HUES6 (cell line): ENCODE results near the gene SEMA4C.

ENCODE experiments used
- H3K27ac ChIP-seq: 2 replicates; pipeline ENCODE4 v1.7.0; 2013; ENCODE audit warnings: low read depth, mild to moderate bottlenecking, low read length, inconsistent platforms
- H3K27me3 ChIP-seq: 2 replicates; pipeline ENCODE4 v1.6.1; 2013; ENCODE audit warnings: low read length; ENCODE audit not compliant: control insufficient read depth, insufficient read depth
- H3K36me3 ChIP-seq: 2 replicates; pipeline ENCODE4 v1.6.1; 2013; ENCODE audit warnings: low read length; ENCODE audit not compliant: control insufficient read depth, insufficient read depth
- H3K4me1 ChIP-seq: 2 replicates; pipeline ENCODE4 v1.6.1; 2013; ENCODE audit warnings: low read length; ENCODE audit not compliant: control insufficient read depth, insufficient read depth
- H3K4me3 ChIP-seq: 2 replicates; pipeline ENCODE4 v1.5.1; 2013; ENCODE audit warnings: low read depth, low read length
- H3K9ac ChIP-seq: one replicate; pipeline ENCODE4 v1.6.1; 2013; ENCODE audit warnings: mild to moderate bottlenecking, low read length
- H3K9me3 ChIP-seq: 2 replicates; pipeline ENCODE4 v1.6.1; 2013; ENCODE audit warnings: low read depth, low read length; ENCODE audit not compliant: control insufficient read depth, insufficient read depth

The SEMA4C gene

DNA sequence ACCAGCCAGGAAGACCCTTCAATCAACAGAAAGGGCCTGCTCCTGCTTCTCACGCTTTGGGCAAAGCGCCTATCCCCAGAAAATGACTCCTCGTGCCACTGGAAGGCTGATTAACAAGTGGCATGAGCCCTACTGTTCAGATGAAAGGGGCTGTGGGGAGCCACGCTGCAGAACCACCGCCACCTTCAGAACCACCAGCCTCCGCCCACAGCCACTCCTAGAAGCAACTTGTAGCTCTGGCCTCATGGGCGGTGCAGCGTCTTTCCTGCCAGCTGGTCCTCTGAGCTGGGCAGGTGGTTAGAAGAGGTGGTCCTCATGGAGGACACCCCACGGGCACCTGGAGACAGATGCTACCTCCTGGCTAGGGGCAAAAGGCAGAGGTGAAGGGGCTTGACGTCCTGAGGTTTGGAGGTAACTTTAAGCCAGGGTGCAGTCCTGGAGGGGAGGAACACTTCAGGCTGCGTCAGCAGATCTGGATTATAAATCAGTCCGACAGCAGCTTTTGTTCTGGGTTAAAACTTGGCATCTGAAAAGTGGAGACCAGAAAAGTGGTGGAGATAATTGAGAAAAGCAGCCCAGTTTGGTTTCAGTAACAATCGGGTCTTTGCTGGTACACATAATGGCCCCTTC, 861 bp upstream of the SEMA4C start:
- Histone ChIP-seq H3K36me3 (peaks cover 20% of the 10 kb centered on the region), H3K4me3 (peak overlapping the region; percentile 73), H3K9ac (peak overlapping the region; percentile 55), H3K27ac (0 out of 2 replicates have a peak overlapping the region, but pooled peaks have one; percentile 56), H3K9me3 (no peaks in the 10 kb centered on the region), H3K27me3 (peaks cover 5% of the 10 kb centered on the region), H3K4me1 (peaks cover 51% of the 10 kb centered on the region)

DNA sequence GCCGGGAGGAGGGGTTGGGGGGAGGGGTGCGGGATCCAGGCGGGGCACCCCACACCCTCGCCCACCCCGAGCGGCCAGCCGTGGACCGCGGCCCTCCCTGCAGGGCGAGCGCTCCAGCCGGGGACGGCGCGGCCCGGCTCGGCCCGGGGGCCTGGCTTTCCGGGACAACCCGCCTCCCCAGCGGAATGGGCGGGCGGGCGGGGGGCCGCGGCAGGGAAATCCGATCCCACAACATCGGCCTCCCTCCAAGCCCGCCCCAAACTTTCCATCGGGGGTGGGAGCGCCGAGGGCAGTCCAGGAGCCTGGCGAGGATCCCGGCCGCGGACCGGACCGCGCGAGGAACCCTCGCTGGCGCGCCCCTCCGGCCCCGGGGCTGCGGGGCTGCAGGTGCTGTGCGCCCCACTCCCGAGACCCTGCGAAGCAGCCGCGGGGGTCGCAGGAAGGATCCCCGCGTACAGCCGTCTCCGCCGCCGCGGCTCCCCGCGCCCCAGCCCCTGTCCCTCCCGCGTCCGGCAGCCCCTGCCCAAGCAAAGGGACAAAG, 529 bp downstream of the SEMA4C start:
- Histone ChIP-seq H3K9me3 (no peaks in the 10 kb centered on the region), H3K27ac (peak overlapping the region; percentile 99), H3K36me3 (peaks cover 34% of the 10 kb centered on the region), H3K4me3 (peak overlapping the region; percentile 73), H3K4me1 (peaks cover 37% of the 10 kb centered on the region), H3K9ac (peak overlapping the region; percentile 93), H3K27me3 (peaks cover 5% of the 10 kb centered on the region)

DNA sequence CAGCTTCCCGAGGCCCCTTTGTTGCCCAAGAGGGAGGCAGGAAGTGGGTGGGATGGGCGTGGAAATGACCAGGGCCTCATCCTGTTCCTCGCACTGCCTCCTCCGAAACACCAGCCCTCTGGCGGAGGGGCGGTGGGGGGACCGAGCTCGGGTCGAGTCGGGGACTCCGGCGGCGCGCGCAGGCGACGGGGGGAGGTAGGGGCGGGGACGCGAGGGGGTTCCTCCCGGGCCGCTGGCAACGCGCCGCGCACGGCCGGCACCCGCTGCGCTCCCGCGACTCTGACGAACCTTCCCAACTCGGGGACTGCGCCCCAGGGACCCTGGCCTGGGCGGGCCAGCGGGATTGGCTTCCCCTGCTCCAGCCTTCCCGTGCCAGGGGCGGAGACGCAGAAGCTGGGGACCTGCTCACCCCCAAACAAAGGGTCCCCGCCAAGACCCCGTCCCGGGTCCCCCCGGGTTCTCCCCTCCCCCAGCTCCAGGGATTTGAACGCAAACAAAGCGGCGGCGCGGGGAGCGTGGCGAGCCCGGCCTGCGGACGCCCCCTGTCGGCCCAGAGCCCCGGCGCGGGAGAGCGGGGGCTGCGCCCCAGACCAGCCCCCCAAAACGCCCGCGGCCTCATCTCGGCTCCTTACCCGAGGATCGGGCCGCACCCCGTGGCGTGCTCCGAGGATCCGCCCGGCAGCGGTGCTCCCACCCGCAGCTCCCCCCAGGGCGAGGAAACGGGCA, 1.2 kb downstream of the SEMA4C start:
- H3K4me3 ChIP-seq, result peak overlapping the region; percentile 73
- no peaks in the 10 kb centered on the region for H3K9me3 ChIP-seq
- peaks cover 31% of the 10 kb centered on the region for H3K4me1 ChIP-seq
- H3K36me3 ChIP-seq, result peaks cover 41% of the 10 kb centered on the region
- H3K9ac ChIP-seq, result peak overlapping the region; percentile 93
- peak overlapping the region; percentile 99 for H3K27ac ChIP-seq
- H3K27me3 ChIP-seq, result peaks cover 5% of the 10 kb centered on the region

DNA sequence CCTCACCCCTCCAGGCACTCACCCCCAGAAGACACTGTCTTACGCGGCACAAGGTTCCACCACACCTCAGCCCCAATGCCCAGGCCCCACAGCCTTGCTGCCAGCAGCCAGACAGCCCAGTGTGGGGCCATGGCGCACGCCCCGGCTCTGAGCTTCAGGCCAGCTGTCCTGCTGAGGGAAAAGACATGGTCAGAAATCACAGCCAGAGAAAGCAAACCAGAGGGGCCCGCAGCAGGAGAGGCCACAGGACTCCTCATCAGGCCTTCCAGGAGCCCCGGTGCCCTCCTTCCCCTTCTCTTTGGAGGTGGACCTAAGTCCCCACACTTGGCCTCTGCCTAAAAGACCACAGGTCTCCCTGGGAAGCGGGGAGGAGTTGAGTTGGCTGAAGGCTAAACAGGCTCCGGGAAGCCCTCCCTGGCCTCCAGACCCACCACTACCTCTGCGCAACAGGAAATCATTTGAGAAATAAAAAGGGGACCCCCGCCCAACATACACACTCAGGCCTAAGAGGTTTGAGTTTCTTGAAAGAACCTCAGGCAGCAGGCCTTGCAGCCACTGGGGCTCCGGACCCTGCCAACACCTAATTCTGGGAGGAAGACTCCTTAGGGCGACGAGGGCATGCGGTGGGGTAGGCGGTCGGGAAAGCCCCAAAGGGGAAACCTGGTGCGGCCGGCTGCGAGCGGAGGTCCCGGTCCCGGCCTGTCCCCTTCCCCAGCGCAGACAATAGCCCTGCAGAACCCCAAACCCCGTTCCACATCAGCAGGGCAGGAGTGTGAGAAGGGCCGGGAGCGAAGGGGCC, 1.9 kb downstream of the SEMA4C start:
- peaks cover 23% of the 10 kb centered on the region for H3K4me1 ChIP-seq
- H3K9ac ChIP-seq, result peak overlapping the region; percentile 92
- H3K36me3 ChIP-seq, result peaks cover 48% of the 10 kb centered on the region
- H3K27me3 ChIP-seq, result peaks cover 5% of the 10 kb centered on the region
- peak overlapping the region; percentile 99 for H3K27ac ChIP-seq
- H3K4me3 ChIP-seq, result peak overlapping the region; percentile 73
- no peaks in the 10 kb centered on the region for H3K9me3 ChIP-seq

DNA sequence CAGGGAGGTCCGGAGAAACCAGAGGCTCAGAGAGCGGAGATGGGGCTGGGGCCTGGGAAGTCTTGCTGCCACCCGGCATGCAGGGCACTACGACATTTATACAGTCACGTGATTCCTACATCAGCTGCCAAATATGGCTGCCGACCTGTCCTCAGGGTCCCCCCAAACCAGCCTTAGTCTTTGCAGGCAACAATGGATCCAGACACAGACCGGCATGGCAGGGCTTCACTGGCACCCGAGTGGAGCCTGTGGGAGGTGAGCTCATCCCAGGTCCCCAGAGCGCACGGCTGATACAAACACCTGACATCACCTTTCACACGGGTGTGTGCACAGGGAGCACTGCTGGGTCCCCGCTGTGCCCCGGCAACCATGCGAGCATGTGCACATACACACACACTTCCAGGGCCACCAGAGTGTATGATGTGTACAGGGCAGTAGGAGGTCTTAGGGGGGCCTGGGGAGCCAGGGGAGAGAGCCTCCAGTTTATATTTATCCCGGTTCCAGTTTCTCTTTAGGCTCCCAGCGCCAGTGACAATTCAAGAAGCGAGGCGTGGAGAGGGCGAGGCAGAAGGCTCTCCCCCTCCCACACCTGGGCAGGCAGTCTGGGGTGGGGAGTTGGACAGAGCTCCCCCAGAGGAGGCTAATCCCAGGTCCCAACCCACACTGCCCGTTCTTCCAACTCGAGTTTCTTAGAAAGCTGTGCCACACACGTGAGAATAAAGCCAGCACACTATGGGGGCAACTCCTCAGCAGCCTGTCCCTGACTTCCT, 2.7 kb downstream of the SEMA4C start:
- peaks cover 51% of the 10 kb centered on the region for H3K36me3 ChIP-seq
- peaks cover 5% of the 10 kb centered on the region for H3K27me3 ChIP-seq
- H3K4me1 ChIP-seq, result peaks cover 18% of the 10 kb centered on the region
- peak overlapping the region; percentile 73 for H3K4me3 ChIP-seq
- H3K9ac ChIP-seq, result peak overlapping the region; percentile 92
- no peaks in the 10 kb centered on the region for H3K9me3 ChIP-seq
- H3K27ac ChIP-seq, result peak overlapping the region; percentile 99; the same call in 1 of the 2 replicates

DNA sequence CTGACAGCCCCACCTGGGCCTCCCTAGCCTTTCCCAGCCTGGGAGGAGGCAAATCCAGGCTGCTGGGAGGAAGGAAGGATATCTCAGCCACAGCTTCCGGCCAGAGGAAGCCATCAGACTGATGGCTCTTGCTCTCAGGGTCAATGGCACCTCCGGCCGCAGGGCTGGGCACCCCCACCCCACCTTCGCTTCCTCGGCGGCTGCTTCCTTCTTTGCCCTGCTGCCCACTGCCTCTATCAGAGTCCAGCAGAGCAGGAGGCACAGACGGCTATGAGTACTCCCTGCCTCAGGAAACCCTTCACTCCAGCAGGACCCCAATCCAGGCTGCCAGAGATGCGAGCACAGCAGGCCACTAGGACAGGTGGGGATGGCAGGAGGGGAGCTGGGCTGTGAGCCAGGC, 3.3 kb downstream of the SEMA4C start:
- peaks cover 5% of the 10 kb centered on the region for H3K27me3 ChIP-seq
- peaks cover 18% of the 10 kb centered on the region for H3K4me1 ChIP-seq
- H3K27ac ChIP-seq, result no peak overlapping the region
- no peak overlapping the region for H3K9ac ChIP-seq
- peaks cover 57% of the 10 kb centered on the region for H3K36me3 ChIP-seq
- no peak overlapping the region for H3K4me3 ChIP-seq
- H3K9me3 ChIP-seq, result no peaks in the 10 kb centered on the region

DNA sequence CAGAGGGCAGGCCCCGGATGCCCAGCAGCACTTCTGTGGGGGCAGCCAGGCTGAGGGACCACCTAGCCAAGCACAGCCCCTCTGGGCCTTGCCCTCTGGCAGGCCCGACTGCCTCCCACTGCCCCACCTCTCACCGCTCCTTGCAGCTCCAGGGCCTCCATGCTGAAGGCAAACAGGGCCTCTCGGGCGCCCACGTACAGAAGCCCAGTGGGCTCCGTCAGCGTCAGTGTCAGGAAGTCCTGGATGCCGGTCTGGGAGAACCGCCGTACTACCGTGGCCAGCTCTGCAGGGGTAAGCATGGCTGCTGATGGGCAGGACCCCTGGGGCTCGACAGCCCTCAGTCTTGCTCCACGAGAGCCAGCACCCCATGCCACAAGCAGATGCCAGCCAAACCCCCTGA, 3.7 kb downstream of the SEMA4C start:
- Histone ChIP-seq H3K27me3 (peaks cover 5% of the 10 kb centered on the region), H3K9me3 (no peaks in the 10 kb centered on the region), H3K9ac (no peak overlapping the region), H3K36me3 (peaks cover 61% of the 10 kb centered on the region), H3K27ac (no peak overlapping the region), H3K4me3 (no peak overlapping the region), H3K4me1 (peaks cover 16% of the 10 kb centered on the region)

DNA sequence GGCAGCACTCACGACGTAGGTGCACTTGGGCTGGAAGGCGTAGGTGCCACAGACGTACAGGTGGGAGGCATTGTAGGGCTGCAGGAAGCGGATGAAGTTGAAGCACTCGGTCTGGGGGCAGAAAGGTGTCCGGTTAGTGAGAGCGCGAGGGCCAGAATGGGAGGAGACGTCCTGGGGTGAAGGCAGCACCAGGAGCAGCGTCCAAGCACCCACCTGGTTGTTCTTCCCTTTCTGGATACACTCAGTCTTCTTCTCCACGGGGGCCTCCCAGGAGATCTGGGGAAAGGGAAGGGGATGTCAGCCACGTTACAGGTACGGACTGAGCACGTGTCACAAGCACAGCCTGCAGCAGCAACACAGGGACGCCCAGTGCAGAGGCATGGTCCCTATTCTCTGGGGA, 4.2 kb downstream of the SEMA4C start:
- Histone ChIP-seq H3K9ac (no peak overlapping the region), H3K4me1 (peaks cover 11% of the 10 kb centered on the region), H3K36me3 (peaks cover 66% of the 10 kb centered on the region), H3K4me3 (no peak overlapping the region), H3K27ac (no peak overlapping the region), H3K27me3 (peaks cover 3% of the 10 kb centered on the region), H3K9me3 (no peaks in the 10 kb centered on the region)

DNA sequence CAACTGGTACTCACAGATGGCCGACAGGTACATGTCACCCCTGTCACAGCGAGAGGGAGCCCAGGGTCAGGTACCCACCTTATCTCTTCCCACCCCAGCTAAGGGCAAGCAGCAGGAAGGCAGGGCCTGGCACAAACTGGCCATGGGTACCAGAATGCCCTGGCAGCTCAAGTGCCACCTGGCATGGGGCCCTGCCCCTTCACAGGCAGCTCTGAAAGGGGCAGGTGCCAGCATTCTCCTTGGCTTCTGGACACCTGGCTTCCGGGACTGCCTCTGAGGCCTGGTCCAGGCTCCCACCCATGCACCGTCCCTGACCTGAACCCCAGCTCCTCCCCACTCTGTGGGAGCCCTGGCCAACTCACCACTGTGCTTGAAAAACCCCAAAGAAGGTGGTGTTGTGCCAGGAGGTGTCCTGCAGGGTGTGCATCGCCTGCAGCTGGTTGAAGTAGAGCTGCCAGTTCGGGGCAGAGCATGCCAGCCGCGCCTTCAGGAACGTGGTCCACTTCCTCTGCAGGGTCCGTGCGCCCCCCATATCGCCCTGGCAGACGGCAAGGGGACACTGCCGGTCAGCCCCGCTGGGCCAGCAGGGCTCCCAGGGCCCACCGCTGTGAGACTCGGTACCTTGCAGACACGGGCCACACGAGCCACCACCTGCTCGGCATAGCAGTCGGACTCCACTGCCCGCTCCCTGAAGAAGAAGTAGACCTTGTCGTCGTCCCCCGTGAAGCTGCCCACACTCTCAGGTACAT, 5.4 kb downstream of the SEMA4C start:
- H3K36me3 ChIP-seq, result peaks cover 74% of the 10 kb centered on the region
- no peak overlapping the region for H3K4me3 ChIP-seq
- H3K27me3 ChIP-seq, result no peaks in the 10 kb centered on the region
- no peak overlapping the region for H3K9ac ChIP-seq
- H3K27ac ChIP-seq, result no peak overlapping the region
- H3K4me1 ChIP-seq, result peaks cover 13% of the 10 kb centered on the region
- no peaks in the 10 kb centered on the region for H3K9me3 ChIP-seq
